CD4-positive, alpha-beta T cell treated with Interleukin-1 beta for 1 hour (primary cell): Measurements from ENCODE around the gene TCF12.
A peak's percentile ranks its signal among the peaks of the same experiment; 100 is the strongest.
"Not testable (repeated sequence)": the region's sequence is repeated elsewhere in the genome, so short reads cannot be mapped to it uniquely, and the experiment has no call there.

Experiments used
- DNase-seq, 2 donors: peaks; one replicate each; pipeline ENCODE4 v3.0.0-alpha.2; 2020 to 2022

TCF12 gene

DNA sequence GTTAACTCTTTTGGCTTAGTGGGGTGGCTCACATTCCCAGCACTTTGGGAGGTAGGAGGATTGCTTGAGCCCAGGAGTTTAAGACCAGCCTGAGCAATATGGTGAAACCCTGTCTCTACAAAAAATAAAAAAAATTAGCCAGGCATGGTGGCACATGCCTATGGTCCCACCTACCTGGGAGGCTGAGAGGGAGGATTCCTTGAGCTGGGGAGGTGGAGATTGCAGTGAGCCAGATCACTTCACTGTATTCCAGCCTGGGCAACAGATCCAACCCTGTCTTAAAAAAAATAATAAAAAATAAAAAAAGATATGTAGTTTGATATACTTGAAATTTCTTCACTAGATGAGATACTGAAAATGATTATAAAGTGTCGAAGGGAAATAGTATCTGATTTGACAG is 178.8 kb downstream of the TCF12 start:
- DNase-seq: no peak

DNA sequence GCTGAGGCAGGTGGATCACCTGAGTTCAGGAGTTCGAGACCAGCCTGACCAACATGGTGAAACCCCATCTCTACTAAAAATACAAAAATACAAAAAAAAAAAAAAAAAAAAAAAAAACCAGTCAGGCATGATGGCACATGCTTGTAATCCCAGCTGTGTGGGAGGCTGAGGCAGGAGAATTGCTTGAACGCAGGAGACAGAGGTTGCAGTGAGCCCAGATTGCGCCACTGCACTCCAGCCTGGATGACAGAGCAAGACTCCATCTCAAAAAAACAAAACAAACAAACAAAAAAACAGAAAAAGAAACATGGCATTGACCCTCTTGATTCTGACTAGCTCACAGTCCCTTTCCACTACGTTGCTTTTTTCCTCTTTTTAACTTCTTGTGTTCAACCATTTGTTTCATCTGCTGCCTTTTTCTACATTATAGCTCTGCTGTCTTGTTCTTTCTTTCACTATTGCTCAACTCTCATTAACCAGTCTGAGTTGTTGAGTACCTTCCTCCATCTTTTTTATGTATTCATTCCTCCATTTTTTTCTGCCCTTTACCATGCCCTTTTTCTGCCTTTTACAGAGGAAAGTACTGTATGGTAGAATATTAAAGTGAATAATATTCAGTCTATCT is 179.6 kb downstream of the TCF12 start:
- DNase-seq: not testable (repeated sequence)

DNA sequence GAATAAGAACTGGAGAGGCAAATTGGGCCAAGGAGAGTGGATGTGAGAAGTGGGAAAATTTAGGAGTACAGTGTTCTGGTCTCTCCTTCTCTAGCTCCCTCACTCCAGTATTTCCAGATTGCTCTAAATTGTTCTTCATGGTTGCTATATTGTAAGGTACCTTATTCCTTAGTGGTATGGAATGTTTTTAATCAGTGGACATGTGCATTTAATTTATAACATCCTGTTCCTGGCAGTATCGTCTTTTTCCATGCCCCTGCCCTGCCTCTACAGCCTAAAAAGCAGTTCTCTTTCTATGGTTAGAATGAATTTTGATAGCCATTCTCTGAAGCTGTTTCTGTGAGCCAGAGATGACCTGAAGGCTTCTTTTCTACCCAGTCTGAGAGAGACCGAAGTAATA is 180.5 kb downstream of the TCF12 start:
- no peak for DNase-seq

DNA sequence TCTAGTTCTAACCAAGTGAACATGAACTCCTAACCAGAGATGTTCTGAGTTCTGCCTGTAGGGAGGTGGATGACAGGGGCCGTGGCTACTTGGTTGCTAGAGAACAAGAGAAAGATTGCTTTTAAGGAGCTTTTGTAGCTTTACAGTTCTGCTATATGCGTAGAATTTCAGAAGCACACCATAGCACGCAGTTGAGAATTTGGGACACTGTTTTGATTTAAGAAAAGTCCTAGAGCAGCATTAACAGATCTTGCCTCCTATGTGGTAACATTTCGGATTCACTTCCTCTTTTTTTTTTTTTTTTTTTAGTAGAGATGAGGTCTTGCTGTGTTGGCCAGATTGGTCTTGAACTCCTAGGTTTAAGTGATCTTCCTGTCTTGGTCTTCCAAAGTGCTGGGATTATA is 181.7 kb downstream of the TCF12 start:
- DNase-seq: no peak

DNA sequence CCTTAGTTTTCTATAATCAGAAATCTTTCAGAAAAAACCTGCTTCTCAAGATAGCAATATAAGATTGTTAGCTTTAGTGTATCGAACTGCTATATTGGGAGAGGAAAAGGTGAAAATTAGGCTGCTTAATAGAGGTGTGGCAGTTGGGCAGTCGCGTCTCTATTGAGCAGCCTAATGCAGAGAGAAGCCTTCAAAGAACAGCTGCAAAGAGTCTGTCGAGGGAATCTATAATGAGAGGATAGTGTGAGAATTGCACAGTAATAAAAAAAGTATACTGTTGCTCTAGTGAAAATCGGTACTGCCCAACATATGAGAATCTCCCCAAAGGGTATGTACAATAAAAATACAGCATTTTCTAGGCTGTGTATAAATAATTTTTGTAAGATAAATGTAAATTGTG is 184.4 kb downstream of the TCF12 start:
- DNase-seq: no peak

DNA sequence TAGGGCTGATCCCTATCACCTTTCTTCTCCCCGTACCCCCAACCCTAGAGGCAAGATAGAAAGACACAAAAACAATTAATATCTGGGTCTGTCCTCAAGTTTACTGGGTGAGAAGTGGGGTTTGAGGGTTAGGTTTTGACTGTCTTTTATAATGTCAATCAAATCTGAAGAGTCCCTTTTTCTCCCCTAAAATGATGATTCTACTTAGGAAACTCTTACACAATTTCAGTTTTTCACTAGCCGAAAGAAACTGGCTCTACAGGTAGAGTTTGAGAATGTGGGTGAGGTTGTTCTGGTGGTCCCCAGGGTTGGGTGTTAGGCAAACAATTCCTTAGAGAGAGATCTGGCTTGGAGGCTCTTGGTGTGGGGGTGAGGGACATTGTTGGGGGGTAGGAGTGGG is 189.9 kb downstream of the TCF12 start:
- DNase-seq: no peak

DNA sequence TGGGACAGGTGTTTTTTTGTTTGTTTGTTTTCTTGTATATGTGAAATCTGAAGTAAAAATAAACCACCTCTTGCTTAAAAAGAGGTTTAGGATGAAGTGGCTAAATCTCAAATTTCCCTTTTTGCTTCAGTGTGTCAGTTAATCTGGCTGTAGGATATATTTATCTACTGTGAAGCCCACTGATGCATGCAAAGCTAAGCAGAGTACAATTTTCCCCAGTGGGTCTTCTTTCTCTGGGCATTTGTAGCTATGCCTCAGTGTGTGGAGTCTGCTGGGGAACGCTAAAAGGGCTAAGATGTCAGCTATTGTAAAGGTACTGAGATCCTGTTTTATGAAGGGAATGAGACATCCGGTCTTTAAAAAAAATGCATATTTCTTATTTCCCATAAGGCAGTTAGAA is 190.6 kb downstream of the TCF12 start:
- no peak for DNase-seq

DNA sequence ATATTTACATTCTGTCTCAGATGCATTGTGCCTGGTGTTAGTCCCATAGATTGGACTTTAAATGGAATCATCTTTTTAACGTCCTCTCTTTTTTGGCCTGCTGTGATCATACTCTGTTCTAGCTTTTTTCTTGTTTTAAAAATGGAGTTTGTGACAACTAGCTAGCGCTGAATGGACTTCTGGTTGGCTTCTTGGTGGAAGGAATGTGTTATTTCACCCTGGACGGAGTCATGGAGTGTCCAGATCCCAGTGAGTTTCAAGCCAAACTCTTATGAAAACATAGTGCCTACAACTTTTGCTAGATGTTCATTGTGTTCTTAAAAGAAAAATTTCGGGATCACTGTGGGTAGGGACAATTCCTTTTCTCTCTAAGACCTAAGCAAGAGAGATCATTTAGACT is 192.6 kb downstream of the TCF12 start:
- no peak for DNase-seq

DNA sequence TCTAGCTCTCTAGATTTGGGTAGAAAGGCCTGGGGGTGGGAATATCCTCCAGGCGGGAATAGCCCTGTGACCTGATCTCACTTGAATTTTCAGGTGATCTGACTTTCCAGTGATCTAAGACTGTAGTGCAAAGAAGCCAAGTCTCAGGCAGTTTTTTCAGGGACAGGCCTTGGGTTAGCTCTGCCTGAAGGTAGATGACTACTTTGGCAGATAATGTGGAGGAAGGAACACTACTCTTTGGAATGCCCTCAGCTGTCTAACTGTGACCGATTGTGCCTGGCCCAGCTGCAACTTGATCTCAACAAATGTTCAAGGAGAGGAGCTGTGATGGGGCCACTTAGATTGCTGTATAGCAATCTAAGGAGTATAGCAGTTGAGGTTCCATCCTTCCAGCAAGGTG is 193.7 kb downstream of the TCF12 start:
- DNase-seq: no peak

DNA sequence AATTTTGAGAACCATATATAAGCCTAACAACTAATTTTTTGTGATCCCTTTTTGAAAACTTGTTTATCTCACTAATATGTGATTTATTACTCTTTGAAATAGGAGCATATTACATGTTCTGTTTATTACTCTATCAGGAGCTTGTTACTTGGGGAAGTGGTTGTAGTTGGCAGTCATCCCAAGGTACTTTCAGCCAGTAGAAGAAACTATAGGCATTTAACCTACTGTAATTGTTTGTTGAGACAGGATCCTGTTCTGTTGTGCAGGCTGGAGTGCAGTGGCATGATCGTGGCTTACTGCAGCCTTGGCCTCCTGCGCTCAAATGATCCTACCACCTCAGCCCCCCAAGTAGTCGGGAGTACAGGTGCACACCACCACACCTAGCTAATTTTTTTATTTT is 195.6 kb downstream of the TCF12 start:
- DNase-seq: no peak

DNA sequence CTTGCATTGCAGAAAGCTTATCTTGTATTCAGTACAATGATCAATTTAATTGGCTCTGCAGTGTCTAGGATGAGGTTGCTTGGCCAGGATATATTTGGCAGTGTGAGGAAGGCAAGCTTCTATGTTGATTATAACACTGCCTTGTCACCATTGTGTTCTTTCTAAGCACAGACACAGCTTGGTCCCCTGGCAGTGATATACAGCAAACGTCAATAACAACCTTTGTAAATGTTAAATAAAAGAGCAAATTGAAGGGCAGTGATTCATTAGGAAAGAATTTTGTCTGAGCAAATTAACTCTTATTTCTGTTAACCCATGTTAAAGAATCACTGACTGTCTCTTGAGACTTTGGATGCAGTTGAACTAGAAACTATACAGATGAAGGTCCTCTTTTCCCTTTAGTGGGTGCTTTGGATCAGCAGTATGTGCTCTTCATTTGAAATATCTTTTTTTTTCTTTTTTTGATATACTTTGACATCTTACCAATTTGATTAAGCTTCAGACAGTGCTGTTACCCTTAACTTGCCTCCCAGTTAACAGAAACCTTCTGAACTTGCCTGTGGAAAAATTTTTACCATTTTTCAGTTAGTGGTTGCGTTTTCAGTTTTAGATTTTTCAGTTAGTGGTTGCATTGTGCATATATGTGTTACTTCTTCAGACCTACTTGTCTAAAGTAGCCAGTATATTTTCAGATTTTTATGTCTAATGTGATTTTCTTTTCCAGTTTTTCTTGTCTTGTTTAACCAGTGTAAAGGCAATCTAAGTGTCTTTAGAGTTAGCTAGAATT is 199.8 kb downstream of the TCF12 start:
- DNase-seq: no peak

DNA sequence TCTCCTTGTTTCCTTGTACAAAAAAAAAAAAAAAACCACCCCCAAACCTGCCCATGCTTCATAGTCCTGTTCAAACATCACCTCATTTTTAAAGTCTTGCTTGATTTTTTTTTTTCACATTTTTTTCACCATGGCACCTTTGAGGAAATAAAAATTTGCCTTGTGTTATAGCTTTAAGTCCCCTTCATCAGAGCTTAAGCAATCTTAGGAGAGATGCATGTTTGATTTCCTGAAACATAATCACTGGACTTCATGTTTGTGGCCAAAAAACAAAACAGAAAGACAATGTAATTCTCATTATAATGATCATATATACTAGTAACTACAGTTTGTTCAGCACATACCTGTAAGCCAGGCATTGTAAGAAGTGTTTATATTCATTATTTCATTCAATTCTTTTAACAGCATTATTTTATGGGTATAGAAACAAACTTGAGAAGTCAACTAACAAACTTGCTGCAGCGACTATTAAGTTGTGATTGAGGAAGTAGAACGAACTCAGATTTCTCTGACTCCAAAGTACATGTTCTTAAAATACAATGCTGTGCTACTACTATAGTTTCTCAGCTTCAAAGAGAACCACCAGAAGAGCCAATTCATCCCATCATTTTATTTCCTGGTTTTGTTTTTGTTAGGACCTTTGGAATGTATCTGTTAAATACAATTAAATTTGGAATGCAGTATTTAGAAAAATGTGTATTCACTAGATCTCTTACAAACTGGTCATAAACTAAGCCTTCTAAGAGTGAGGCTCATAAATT is 203.8 kb downstream of the TCF12 start:
- no peak for DNase-seq

DNA sequence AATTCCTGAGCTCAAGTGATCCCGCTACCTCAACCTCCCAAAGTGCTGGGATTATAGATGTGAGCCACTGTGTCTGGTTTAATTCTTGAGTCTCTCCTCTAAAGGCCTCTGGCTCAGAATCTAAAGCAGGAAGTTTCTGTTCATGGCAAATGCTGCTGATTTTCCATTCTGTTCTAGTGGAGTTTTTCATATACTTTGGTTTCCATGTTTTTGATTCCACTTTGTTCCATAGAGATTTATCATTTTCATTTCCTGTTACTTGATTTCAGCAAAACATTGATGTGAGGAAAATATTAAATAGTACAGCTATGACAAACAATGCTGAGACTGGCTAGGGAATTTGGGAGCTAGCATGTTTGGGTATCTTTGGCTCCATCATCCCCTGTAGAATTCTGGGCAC is 205.6 kb downstream of the TCF12 start:
- DNase-seq: no peak

DNA sequence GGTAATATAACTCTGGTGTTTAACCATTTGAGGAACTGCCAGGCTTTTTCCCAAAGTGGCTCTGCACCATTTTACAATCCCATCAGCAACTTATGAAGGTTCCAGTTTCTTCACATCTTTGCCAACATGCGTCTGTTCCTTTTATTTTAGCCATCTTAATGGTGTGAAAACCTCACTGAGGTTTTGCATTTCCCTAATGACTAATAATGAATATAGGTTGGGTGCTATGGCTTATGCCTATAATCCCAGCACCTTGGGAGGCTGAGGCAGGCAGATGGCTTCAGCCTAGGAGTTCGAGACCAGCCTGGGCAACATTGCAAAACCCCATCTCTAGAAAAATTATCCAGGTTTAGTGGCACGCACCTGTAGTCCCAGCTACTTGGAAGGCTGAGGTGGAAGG is 210.6 kb downstream of the TCF12 start:
- DNase-seq: no peak

DNA sequence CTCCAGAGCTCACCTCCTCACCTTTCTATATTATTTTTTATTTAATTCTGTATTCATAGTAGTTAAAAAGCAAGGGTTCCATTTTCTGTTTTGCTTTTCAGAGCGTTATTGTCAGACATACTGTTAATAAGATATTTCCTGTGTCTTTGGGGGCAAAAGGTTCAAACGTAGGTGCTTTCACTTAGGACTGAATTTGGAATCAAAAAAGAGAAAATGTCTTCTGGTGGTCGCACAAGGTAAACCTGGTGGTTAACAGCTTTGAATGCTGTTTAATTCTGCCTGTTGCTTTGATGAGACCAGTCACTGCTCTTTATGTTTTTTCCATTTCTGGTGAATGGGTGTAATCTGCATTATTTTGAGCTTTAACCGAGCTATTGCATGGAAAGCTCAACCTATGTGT is 212.5 kb downstream of the TCF12 start:
- DNase-seq: no peak

DNA sequence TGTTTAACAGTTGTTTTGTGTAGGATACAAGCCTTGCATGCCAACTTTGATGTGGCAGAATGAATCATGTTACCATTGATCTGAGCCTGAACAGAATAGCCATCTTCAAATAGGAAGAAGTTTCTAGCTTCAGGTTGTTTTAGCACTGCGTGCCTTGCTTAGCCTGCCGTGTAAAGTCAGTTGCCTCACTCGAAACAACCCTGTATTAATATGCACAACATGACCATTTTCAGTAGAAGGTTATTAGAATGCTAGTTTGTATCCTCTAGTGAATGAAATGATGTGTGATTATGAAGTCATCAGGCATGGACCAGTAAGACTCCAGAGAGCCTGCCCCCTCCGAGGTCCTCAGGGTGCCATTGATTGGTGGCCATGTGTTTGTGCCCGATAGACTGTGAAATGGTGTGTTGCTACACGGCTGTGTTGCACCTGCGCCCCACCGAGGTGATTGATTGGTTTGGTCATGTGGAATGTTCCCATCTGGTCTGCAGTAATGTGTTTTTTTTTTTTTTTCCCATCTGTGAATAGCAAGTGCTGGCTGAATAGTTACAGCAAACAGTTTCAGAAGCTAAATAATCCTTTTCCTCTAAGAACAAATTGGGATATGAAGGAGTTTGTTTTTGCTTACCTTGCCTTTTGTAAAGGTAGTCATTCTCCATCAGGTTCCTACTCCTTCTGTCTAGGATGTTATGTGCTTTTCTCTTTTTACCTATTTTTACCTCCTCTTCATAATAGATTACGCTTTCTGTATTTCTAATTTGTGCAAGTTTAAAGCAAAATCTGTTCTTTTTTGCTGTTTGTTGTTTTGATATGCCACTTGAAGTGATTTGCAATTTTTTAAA is 214.9 kb downstream of the TCF12 start:
- peak in 1 of 2 donors; percentile 4 for DNase-seq

DNA sequence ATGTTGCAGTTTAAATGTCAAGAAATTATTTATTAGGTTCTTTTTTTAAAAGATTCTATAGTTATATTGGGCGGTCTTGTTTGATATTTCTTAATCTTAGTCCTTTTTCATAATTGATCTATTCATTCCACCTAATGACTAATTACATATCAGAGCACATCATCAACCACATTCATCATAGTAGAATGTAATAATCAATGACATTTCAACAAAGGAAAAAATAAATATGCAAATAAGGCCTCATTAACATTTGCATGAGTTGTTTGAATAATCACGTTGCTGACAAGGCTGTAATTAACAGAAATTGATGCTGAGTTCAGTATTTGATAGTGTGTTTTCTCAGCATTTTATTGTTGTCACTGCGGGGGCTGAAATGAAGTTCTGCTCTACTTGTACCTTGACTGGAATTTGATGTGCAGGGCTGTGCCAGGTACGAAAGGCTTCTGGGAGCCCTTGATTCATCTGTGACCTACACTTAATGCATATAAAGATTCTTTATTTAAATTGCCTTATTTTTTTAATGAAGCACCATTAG is 215.7 kb downstream of the TCF12 start:
- DNase-seq: no peak

DNA sequence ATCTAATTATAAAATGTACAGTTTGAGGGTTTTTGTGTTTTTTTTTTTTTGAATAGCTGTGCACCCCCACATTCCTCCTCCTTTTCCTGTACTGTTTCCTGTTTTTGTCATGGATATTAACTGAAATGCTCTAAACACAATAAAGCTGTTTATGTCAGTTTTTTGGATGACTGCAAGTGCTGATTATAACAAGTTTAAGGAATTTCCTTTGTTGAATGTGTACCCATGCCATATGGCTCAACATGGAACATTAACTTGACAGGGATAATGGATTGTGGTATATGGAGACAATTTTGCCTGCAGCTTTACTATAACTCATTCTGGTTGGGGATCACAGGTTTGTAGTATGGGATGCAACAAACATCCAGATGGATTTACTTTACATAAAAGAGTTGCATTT is 216.4 kb downstream of the TCF12 start:
- DNase-seq: no peak

DNA sequence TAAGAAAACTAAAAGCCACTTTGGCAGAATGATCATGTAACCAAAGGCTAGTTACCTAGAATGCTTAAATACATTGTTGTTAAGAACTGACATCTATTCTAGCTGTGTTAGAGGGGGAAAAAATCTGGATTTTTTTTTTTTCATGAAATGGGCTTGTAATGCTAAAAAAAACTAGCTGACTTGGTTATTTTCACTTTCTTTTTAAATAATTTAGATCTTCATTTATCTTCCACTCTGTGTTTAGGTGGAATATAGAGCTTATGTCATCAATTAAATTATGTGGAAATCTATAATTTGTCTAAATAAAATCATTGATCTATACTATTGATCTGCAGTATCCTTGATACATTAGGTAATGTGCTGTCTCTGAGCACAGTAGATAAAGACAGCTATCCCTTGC is 217.4 kb downstream of the TCF12 start:
- DNase-seq: no peak

DNA sequence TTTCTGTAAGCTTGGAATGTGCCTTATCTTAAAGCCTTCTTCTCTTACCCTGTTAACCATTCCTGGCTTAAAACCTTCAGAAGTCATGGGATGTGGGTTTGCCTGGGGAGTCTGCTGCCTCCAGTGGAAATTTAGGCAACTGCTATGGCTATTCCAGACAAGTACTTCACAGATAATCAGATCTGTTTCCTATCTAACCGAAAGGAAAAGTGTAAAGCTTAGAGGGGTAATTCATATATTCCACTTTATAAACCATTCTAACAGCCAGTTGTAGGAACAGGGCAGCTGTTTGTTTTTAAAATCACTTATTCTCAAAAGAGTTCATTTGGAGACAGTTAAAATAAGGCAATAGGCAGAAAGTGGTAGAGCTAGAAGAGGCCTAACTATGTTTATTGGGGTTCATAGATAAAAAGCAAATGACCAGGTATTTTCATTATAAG is 219.9 kb downstream of the TCF12 start:
- DNase-seq: no peak

DNA sequence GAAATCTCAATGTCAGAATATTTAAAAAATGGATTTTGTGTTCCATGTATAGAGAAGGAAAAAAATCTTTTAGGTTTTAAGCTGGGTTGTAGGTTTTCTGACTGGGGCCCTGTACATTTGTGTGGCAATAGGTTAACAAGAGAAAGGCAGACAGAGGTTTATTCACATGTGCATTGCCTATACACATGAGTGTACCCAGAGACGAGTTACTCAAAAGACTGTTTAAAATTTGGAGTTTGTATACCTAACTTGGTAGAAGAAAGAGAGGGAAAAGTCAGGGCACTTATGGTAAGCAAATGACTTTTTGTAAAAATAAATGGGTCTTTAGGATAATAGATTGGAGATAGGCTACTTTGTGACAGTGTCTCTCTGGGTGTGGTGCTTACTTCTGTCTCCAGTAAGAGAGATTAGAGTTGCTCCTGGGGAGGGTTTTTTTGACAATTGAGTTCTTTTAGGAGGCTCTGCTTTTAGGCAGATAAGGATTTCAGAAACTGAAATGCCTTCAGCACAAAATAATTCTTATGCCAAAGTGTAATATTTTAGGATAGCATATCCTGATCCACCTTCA is 225.2 kb downstream of the TCF12 start:
- DNase-seq: no peak

DNA sequence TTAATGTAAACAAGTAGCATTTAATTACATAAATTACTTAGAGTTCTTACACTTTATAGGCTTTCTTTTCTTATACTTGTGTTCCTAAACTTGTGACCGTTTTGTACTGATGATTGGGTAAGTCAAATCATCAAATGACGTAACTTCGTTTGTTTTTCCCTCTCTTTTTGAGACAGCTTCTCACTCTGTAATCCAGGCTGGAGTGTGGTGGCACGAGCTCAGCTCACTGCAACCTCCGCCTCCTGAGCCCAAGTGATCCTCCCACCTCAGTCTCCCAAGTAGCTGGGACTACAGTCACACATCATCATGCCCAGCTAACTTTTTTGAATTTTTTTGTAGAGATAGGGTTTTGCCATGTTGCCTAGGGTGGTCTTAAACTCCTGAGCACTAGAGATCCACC is 226.0 kb downstream of the TCF12 start:
- no peak for DNase-seq
